Dendritic cell treated with granulocyte-macrophage colony-stimulating factor and Interleukin-4, amounts not matched to agents 40 ng/mL and 50 ng/mL, for 4 days (primary cell): ENCODE data around the gene ARSH.

ENCODE experiments used
- H3K27ac Mint-ChIP-seq: one replicate; pipeline ENCODE4 v1.8.0; 2022; ENCODE audit warnings: mild to moderate bottlenecking, mixed read lengths
- H3K27me3 Mint-ChIP-seq: one replicate; pipeline ENCODE4 v1.8.0; 2022; ENCODE audit warnings: mild to moderate bottlenecking, mixed read lengths
- H3K36me3 Mint-ChIP-seq: one replicate; pipeline ENCODE4 v1.8.0; 2022; ENCODE audit warnings: low read depth, mixed read lengths
- H3K4me1 Mint-ChIP-seq: one replicate; pipeline ENCODE4 v1.8.0; 2022; ENCODE audit warnings: low read depth, mixed read lengths
- H3K4me3 Mint-ChIP-seq: one replicate; pipeline ENCODE4 v1.8.0; 2022; ENCODE audit warnings: mild to moderate bottlenecking, moderate library complexity, mixed read lengths
- H3K9me3 Mint-ChIP-seq: one replicate; pipeline ENCODE4 v1.8.0; 2022; ENCODE audit warnings: mixed read lengths
- intact Hi-C: fragments of 100-400 bp; cut with micrococcal nuclease; formaldehyde crosslinking; loops from one replicate; pipeline ENCODE4 v1.15.0; 2022

The ARSH gene

DNA sequence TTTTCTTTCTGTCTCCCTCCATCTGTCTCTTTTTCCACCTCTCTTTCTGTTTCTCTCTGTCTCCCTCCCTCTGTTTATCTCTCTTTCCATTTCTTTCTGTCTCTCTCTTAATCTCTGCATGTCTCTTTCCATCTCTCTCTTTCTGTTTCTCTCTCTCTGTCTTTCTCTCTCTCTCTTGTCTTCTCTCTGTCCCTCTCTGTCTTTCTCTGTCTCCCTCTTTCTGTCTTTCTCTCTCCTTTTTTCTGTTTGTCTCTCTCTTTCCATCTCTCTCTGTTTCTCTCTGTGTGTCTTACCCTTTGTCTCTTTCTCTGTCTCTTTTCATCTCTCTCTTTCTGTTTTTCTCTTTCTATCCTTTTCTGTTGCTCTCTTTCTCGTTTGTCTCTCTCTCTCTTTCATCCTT lies 69.6 kb downstream of the ARSH start:
- intact Hi-C loops = no loop called here
- H3K9me3 Mint-ChIP-seq = no peaks in the 10 kb centered on the region
- H3K27me3 Mint-ChIP-seq = peaks cover 16% of the 10 kb centered on the region
- H3K4me3 Mint-ChIP-seq = no peak overlapping the region
- H3K27ac Mint-ChIP-seq = no peak overlapping the region
- no peaks in the 10 kb centered on the region for H3K36me3 Mint-ChIP-seq
- no peaks in the 10 kb centered on the region for H3K4me1 Mint-ChIP-seq

DNA sequence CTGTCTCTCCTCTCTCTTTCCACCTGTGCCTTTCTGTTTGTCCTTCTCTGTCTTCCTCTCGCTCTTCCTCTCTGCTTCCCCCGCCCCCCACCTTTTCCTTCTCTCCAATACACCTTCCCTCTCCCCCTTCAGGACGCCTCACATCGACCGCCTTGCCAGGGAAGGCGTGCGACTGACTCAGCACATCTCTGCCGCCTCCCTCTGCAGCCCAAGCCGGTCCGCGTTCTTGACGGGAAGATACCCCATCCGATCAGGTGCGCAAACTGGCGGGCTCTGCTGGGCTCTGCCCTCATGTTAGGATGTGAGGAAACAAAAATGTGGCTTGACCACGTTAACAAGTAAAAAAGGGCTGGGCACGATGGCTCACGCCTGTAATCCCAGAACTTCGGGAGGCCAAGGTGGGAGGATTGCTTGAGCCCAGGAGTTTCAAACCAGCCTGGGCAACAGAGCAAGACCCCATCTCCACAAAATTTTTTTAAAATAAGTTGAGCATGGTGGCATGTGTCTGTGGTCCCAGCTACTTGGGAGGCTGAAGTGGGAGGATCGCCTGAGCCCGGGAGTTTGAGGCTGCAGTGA lies 70.2 kb downstream of the ARSH start:
- Mint-ChIP-seq H3K27me3 (peaks cover 16% of the 10 kb centered on the region), H3K27ac (no peak overlapping the region), H3K9me3 (no peaks in the 10 kb centered on the region), H3K4me1 (no peaks in the 10 kb centered on the region), H3K36me3 (no peaks in the 10 kb centered on the region), H3K4me3 (no peak overlapping the region)
- intact Hi-C loops = no loop called here
